Body of pancreas (tissue), 4 donors: Measurements from ENCODE around the gene GPR161. TPM values are rescaled to one million over a fixed set of nuclear protein-coding genes. Genes with fewer than 3 reads are reported as not detected.
"Not testable (repeated sequence)": the region's sequence is repeated elsewhere in the genome, so short reads cannot be mapped to it uniquely, and the experiment has no call there.

Experiments used
- ATAC-seq: fragments of 150-250 bp; one replicate; pipeline ENCODE4 v1.9.1; 2016
- DNase-seq, 4 donors: peaks; one replicate each; pipeline ENCODE4 v3.0.0-alpha.2; 2019
- H3K27ac ChIP-seq, 4 donors: fragments of 200-600 bp; sonication (generic); 1 replicate in 3 of 4; 2 replicates in 1 of 4; pipeline versions ENCODE4 v1.5.1 to v1.6.1; 2016 to 2019; ENCODE audit warnings: mild to moderate bottlenecking in 1 of 4, mixed read lengths in 1 of 4, moderate library complexity in 1 of 4
- H3K27me3 ChIP-seq, 2 donors: fragments of 200-600 bp; sonication (generic); one replicate each; pipeline ENCODE4 v1.6.0; 2016; ENCODE audit warnings: mild to moderate bottlenecking in 1 of 2
- H3K36me3 ChIP-seq, 2 donors: fragments of 200-600 bp; sonication (generic); replicated peaks in 1 of 2; 2 replicates each; pipeline ENCODE4 v1.5.1; 2016; ENCODE audit warnings: low read depth in 2 of 2; ENCODE audit not compliant: insufficient read depth in 1 of 2
- H3K4me1 ChIP-seq: fragments of 200-600 bp; sonication (generic); one replicate; pipeline ENCODE4 v1.6.0; 2016
- H3K4me3 ChIP-seq, 2 donors: fragments of 200-600 bp; sonication (generic); 1 replicate in 1 of 2; 2 replicates in 1 of 2; pipeline ENCODE4 v1.5.1; 2016 to 2019
- H3K9me3 ChIP-seq, 3 donors: fragments of 200-600 bp; sonication (generic); 1 replicate in 2 of 3; 2 replicates in 1 of 3; pipeline ENCODE4 v1.5.1; 2016
- CTCF ChIP-seq, 7 experiments: fragments of 450-650 bp in 4 of 7; fragments of 200-600 bp in 3 of 7; sonication (generic) in 3 of 7; IDR thresholded peaks; one replicate each; pipeline ENCODE4 v1.5.1; 2016 to 2019; ENCODE audit warnings: antibody characterized with exemption in 7 of 7
- POLR2A ChIP-seq, 3 donors: fragments of 450-650 bp; IDR thresholded peaks; one replicate each; pipeline ENCODE4 v1.6.1; 2016; ENCODE audit warnings: antibody characterized with exemption in 3 of 3, mild to moderate bottlenecking in 2 of 3
- WGBS, 2 donors: methylation state at CpG; one replicate each; pipeline ENCODE4 v1.1.5; 2017; 5-methylcytosine and 5-hydroxymethylcytosine counted together
- intact Hi-C: fragments of 100-400 bp; cut with DNase I; formaldehyde crosslinking; loops from one replicate; pipeline ENCODE4 v1.15.1; 2023
- total RNA-seq, 2 donors: library from RNA; depleted of rRNA; stranded (reverse); fragments of >200 nt; gene quantifications; one replicate each; pipeline ENCODE4 v1.1.0, GENCODE V29; 2016

Gene GPR161
- 1 to 10 TPM; 2.6 to 6.5 TPM for total RNA-seq

- TF ChIP-seq POLR2A (IDR thresholded peaks at IDR 0.05) (peak; percentile 25 to 64 (median 58)), CTCF (IDR thresholded peaks at IDR 0.05) (peak in 2 of 7 experiments; percentile 22 to 28)
- Histone ChIP-seq H3K27me3 (no peaks in the 10 kb centered on the region), H3K36me3 (no peaks in the 10 kb centered on the region), H3K4me1 (peaks cover 16% of the 10 kb centered on the region), H3K27ac (peak within 1 kb of the TSS; percentile 79 to 89 (median 81)), H3K4me3 (peak within 1 kb of the TSS; percentile 45 to 62), H3K9me3 (no peaks in the 10 kb centered on the region)
- 0 to 1% methylated on average over 24 to 79 of the region's 86 CpGs for whole genome bisulfite sequencing, 2 donors
- peak; percentile 83 for ATAC-seq
- intact Hi-C loops: no loop called here
- DNase-seq: peak; percentile 71 to 80 (median 75)
Measured at GRCh38 chr1:168136709-168137514, at the start of gene GPR161. TSS of gene GPR161 (minus strand) at chr1:168136930. CDS start at chr1:168104850, 32,080 bp downstream.

DNA sequence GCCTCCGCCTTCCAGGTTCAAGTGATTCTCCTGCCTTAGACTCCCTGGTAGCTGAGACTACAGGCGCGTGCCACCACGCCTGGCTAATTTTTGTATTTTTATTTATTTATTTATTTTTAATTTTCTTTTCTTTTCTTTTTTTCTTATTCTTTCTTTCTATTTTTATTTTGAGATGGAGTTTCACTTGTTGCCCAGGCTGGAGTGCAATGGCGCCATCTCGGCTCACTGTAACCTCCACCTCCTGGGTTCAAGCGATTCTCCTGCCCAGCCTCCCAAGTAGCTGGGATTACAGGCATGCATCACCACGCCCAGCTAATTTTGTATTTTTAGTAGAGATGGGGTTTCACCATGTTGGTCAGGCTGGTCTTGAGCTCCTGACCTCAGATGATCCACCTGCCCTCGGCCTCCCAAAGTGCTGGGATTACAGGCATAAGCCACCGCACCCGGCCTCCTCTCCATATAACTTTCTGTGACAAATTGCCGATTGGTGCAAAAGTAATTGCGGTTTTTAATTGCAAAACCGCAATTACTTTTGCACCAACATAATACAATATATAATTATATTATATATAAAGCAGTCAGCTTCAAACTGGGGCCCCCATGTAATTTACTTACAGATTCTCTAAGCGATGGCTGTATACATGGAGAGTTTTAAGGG lies 44.5 kb upstream of the GPR161 start:
- intact Hi-C loops, ATAC-seq, H3K27me3 ChIP-seq, H3K27ac ChIP-seq, H3K4me3 ChIP-seq, H3K4me1 ChIP-seq, H3K9me3 ChIP-seq, DNase-seq, H3K36me3 ChIP-seq: not testable (repeated sequence)
- WGBS, 2 donors: 94 to 95% methylated on average over 15 of the region's 15 CpGs

GRCh38 chr1:168180148-168180524 lies 43.4 kb upstream of the GPR161 start:
- no peak for DNase-seq
- ATAC-seq: no peak
- H3K4me3 ChIP-seq: no peak overlapping the region
- peak overlapping the region in 2 of 4 donors; percentile 91 to 92 for H3K27ac ChIP-seq
- H3K27me3 ChIP-seq: no peaks in the 10 kb centered on the region
- intact Hi-C loops: no loop called here
- 29 to 41% methylated on average over 2 of the region's 2 CpGs for WGBS, 2 donors
- H3K9me3 ChIP-seq: no peaks in the 10 kb centered on the region
- no peaks in the 10 kb centered on the region for H3K36me3 ChIP-seq
- no peak for TF ChIP-seq POLR2A (IDR thresholded peaks at IDR 0.05)
- TF ChIP-seq CTCF (IDR thresholded peaks at IDR 0.05): no peak
- peaks cover 7% of the 10 kb centered on the region for H3K4me1 ChIP-seq

GRCh38 chr1:168179438-168180147 lies 42.9 kb upstream of the GPR161 start:
- 2 to 3% methylated on average over 20 of the region's 20 CpGs for WGBS, 2 donors
- Histone ChIP-seq H3K9me3 (no peaks in the 10 kb centered on the region), H3K27ac (peak overlapping the region; percentile 88 to 92 (median 92)), H3K36me3 (no peaks in the 10 kb centered on the region), H3K27me3 (no peaks in the 10 kb centered on the region), H3K4me1 (peaks cover 7% of the 10 kb centered on the region), H3K4me3 (peak overlapping the region; percentile 62 to 82)
- intact Hi-C loops: no loop called here
- TF ChIP-seq POLR2A (IDR thresholded peaks at IDR 0.05): no peak
- TF ChIP-seq CTCF (IDR thresholded peaks at IDR 0.05): no peak
- ATAC-seq (no peak), DNase-seq (no peak)
